Mesodermal cell (in vitro differentiated cells): Measurements from ENCODE around the gene PKMYT1. TPM values are rescaled to one million over a fixed set of nuclear protein-coding genes. Genes with fewer than 3 reads are reported as not detected.

Experiments
- H3K27ac ChIP-seq: 2 replicates; pipeline ENCODE4 v1.7.0; 2013; ENCODE audit warnings: mild to moderate bottlenecking, low read depth, low read length, moderate library complexity; ENCODE audit not compliant: severe bottlenecking
- H3K36me3 ChIP-seq: 2 replicates; pipeline ENCODE4 v1.7.1; 2013; ENCODE audit warnings: mild to moderate bottlenecking, low read length, moderate library complexity; ENCODE audit not compliant: control insufficient read depth, insufficient read depth
- H3K4me1 ChIP-seq: one replicate; pipeline ENCODE4 v1.7.1; 2013; ENCODE audit warnings: mild to moderate bottlenecking, low read length; ENCODE audit not compliant: insufficient read depth, control insufficient read depth, poor library complexity, severe bottlenecking
- H3K4me3 ChIP-seq: 2 replicates; pipeline ENCODE4 v1.7.0; 2013; ENCODE audit warnings: low read length, control low read depth, mild to moderate bottlenecking; ENCODE audit not compliant: insufficient read depth, poor library complexity, severe bottlenecking; ENCODE audit errors: extremely low read depth
- H3K9me3 ChIP-seq: 2 replicates; pipeline ENCODE4 v1.7.1; 2013; ENCODE audit warnings: mild to moderate bottlenecking, low read length, moderate library complexity; ENCODE audit not compliant: control insufficient read depth
- WGBS, 2 experiments: methylation state at CpG; one replicate each; pipeline ENCODE4 v1.1.5; 2013; ENCODE audit warnings: missing lambda C conversion rate in 2 of 2; ENCODE audit not compliant: insufficient coverage in 2 of 2; 5-methylcytosine and 5-hydroxymethylcytosine counted together
- polyA plus RNA-seq, 2 experiments: library from polyadenylated mRNA; stranded (reverse); fragments of 50-300 nt; gene quantifications; one replicate each; pipeline ENCODE4 v1.2.3, GENCODE V29; 2013

Gene PKMYT1
- 26.0 TPM for polyA plus RNA-seq (2013, experiment 1 of 2)
- 21.5 TPM for polyA plus RNA-seq (2013, experiment 2 of 2)

DNA sequence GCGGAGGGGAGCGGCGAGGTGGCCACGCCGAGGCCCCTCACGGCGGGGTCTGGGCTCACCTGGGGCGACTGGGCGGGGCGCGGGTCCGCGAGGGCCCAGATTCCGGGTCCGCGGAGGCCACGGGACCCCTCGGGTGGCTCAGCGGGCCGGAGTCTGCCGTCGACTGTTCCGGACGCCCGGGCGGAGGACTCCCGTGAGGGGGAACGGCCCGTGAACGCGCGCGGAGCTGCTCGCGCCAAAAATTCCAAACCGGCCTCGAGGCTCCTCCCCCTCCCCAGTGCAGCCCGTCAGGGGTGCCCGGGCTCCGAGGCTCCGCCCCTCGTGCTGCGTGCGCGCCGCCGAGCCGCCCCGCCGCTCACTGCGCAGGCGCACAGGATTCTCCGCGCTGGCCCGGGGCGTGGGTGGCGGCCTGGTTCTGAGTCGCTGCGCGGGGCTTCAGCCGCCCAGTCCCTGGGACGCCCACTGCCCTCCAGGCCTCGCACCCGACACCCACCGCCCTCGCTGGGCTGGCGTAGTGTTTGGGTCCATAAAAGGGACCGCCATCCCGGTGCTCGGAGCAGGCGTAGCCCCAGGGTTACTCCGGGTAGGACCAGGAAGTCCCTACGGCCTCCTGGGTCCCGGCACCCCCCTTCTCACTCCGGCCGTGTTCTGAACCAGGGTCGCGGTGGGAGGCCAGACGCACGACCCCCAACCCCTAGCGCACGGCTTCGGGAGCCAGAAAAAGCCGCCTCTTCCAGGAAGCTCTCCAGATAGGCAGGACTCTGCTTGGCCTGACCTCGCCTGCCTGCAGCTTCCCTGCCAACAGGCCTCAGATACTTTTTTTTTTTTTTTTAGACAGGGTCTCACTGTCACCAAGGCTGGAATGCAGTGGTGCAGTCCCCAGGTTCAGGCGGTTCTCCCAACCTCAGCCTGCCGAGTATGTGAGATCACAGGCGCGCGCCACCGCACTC, at the start of gene PKMYT1:
TSS of gene PKMYT1 (minus strand) at position 220 of the 950 bp plus-strand sequence. CDS start 789 bp downstream, outside the sequence.
- WGBS, 2 experiments = 6% methylated on average over 77 to 83 of the region's 91 CpGs
- H3K4me3 ChIP-seq = peak within 1 kb of the TSS; percentile 72
- peaks cover 23% of the 10 kb centered on the region for H3K36me3 ChIP-seq
- H3K27ac ChIP-seq = peak within 1 kb of the TSS; percentile 72
- peaks cover 14% of the 10 kb centered on the region for H3K4me1 ChIP-seq
- no peaks in the 10 kb centered on the region for H3K9me3 ChIP-seq

DNA sequence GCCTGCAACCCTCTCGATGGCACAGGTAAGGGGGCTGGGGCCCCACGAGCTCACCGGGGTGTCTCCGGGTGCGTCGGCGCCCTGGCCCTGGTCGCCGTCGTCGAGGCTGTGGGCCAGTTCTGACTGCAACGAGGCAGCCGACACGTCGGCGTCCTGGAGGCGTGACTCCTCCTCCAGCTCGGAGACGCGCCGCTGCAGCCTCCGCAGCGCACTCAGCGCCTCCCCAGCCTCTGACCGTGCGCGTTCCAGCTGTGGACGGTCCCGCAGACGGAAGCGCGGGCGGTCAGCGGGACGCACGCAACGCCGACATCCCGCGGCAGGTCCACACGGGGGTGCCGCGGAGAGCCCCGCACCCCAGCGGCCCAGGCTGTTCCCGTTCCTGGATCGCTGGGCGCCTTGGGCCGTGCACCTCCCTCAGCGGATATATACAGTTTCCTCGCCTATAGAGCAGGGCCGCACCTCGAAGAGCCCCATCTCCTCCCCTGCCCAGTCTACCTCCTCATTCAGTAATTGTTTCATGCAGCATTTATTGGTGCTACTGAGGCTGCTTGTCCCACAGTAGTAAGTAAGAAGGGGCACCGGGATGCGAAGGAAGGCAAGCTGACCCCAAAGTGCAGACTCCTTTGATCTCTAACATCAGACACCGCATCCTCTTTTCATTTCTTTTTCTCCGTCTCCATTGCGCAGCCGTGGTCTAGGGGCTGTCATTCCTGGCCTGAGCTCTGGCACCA, 49.4 kb upstream of the PKMYT1 start:
- Histone ChIP-seq H3K27ac (no peak overlapping the region), H3K4me3 (no peak overlapping the region)
- WGBS, 2 experiments = 88 to 89% methylated on average over 57 to 59 of the region's 59 CpGs

DNA sequence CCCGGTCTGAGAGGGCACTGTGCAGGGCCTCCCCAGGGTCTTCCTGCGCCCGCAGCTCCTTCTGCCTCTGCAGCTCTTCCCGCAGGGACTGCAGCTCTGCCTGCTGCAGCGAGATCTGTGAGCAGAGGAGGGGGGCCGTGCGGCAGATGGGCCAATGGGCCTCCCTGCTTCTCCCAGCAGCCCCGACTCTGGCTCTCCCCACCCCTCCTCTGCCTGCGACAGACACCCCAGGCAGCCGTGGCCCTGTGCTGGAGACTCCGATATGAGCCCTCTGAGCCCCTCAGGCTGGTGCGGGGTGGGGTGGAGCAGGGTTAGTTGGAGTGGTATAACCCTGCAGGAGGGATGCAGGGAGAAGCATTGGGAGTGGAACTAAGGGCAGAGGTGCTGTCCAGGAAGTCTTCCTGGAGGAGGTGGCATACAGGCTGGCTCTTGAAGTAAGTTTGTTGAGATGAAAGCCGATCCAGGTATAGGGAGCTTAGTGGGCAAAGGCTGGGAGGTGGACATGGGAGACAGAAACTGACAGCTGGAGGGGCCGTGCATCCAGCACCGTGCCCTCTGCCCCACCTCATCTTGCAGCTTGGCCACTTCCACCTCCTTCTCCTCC, 48.6 kb upstream of the PKMYT1 start:
- H3K4me3 ChIP-seq = no peak overlapping the region
- peaks cover 20% of the 10 kb centered on the region for H3K36me3 ChIP-seq
- H3K9me3 ChIP-seq = no peaks in the 10 kb centered on the region
- WGBS, 2 experiments = 70 to 75% methylated on average over 6 to 13 of the region's 15 CpGs
- H3K4me1 ChIP-seq = peaks cover 8% of the 10 kb centered on the region
- no peak overlapping the region for H3K27ac ChIP-seq

More for the DNA sequence above, 49.4 kb upstream of the PKMYT1 start:
- H3K9me3 ChIP-seq = no peaks in the 10 kb centered on the region
- peaks cover 20% of the 10 kb centered on the region for H3K36me3 ChIP-seq
- H3K4me1 ChIP-seq = peaks cover 8% of the 10 kb centered on the region

DNA sequence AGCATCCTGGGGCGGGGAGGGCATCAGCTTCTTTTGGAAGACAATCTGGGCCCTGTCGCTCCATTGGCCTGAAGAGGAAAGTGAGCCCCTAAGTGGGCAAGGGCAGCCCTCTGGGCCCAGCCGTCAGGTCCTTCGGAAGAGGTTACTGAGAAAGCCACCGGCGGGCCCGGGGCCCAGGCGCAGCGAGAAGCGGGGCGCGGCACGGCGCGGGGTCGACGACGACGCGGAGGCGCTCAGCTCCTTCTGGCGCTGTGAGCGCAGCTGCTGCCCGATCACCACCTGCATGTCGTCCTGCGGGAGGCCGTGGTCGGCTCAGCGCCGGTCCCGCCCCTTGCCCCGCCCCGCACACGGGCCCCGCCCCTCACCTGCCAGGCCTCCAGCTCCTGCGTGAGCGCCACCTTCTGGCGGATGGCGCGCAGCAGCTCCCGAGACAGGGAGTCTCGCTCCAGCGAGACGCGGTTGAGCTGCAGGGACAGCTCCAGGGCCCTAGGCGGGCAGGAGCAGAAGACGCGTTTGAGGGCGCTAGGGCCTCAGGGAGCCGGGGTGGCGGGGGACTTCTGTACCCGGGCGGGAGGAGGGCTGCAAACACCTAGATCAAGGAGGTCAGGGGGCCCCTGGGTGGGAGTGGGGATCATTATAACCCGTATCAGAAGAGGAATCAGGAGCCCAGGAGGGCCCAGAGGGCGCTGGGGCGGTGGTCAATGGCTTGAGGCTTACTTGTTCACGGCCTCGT, 47.9 kb upstream of the PKMYT1 start:
- WGBS, 2 experiments = 9 to 12% methylated on average over 48 to 53 of the region's 58 CpGs
- no peak overlapping the region for H3K4me3 ChIP-seq
- no peaks in the 10 kb centered on the region for H3K9me3 ChIP-seq
- H3K27ac ChIP-seq = peak overlapping the region; percentile 23
- H3K36me3 ChIP-seq = peaks cover 24% of the 10 kb centered on the region
- peaks cover 12% of the 10 kb centered on the region for H3K4me1 ChIP-seq

DNA sequence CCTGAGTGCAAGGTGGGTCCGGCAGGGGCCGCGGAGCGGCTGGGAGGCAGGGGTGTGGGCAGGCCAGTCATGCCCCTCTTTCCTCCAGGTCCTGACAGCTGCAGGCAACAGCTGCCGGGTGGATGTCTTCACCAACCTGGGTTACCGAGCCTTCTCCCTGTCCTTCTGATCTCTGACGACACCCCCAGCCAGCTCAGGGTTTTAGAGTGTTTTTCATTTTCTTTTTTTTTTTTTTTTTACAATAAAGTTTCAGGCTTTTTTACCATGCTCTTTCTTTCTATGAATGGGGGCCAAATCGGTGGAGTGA, 47.2 kb upstream of the PKMYT1 start:
- Histone ChIP-seq H3K9me3 (no peaks in the 10 kb centered on the region), H3K36me3 (peaks cover 28% of the 10 kb centered on the region), H3K27ac (no peak overlapping the region), H3K4me1 (peaks cover 18% of the 10 kb centered on the region), H3K4me3 (no peak overlapping the region)
- 98% methylated on average over 5 of the region's 8 CpGs; no CpG with 5 or more reads in 1 of the 2 experiments for WGBS, 2 experiments

DNA sequence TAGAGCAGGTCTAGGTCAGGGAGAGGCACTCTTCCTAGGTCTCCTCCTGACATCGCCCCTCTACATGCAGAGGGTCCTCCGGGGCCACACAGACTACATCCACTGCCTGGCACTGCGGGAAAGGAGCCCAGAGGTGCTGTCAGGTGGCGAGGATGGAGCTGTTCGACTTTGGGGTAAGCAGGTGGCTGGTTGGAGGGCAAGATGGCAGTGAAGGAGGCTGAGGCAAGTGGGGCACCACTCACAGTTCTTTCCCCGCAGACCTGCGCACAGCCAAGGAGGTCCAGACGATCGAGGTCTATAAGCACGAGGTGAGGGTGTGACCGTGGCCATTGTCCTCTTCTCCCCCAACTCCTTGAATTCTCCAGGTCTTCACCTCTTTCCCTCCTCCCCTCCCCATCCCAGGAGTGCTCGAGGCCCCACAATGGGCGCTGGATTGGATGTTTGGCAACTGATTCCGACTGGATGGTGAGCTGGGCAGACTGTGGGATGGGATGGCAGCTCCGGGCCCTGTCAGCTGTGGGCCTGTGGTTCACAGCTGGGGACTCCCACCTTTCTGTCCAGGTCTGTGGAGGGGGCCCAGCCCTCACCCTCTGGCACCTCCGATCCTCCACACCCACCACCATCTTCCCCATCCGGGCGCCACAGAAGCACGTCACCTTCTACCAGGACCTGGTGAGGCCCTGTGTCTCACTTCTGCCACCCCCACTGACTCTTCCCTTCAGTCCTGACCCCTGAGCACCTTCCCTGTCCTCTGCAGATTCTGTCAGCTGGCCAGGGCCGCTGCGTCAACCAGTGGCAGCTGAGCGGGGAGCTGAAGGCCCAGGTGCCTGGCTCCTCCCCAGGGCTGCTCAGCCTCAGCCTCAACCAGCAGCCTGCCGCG, 46.6 kb upstream of the PKMYT1 start:
- H3K4me3 ChIP-seq = no peak overlapping the region
- peaks cover 18% of the 10 kb centered on the region for H3K4me1 ChIP-seq
- H3K9me3 ChIP-seq = no peaks in the 10 kb centered on the region
- 95 to 98% methylated on average over 15 to 22 of the region's 24 CpGs for WGBS, 2 experiments
- peaks cover 31% of the 10 kb centered on the region for H3K36me3 ChIP-seq
- no peak overlapping the region for H3K27ac ChIP-seq

DNA sequence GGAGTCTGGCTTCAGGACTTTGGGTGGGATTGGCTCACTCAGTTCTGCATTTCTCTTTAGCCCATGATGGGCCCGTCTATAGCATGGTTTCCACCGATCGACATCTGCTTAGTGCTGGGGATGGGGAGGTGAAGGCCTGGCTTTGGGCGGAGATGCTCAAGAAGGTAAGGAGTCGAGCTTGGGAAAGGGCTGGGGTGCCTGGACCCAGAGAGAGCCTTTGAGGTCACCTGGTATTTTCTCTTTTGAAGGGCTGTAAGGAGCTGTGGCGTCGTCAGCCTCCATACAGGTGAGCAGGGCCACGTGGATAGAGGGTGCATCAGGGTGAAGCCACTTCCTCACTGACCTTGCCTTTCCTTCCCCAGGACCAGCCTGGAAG, 45.7 kb upstream of the PKMYT1 start:
- no peaks in the 10 kb centered on the region for H3K9me3 ChIP-seq
- no peak overlapping the region for H3K27ac ChIP-seq
- 93 to 95% methylated on average over 8 of the region's 8 CpGs for WGBS, 2 experiments
- H3K4me3 ChIP-seq = no peak overlapping the region
- H3K36me3 ChIP-seq = peaks cover 36% of the 10 kb centered on the region
- peaks cover 18% of the 10 kb centered on the region for H3K4me1 ChIP-seq

DNA sequence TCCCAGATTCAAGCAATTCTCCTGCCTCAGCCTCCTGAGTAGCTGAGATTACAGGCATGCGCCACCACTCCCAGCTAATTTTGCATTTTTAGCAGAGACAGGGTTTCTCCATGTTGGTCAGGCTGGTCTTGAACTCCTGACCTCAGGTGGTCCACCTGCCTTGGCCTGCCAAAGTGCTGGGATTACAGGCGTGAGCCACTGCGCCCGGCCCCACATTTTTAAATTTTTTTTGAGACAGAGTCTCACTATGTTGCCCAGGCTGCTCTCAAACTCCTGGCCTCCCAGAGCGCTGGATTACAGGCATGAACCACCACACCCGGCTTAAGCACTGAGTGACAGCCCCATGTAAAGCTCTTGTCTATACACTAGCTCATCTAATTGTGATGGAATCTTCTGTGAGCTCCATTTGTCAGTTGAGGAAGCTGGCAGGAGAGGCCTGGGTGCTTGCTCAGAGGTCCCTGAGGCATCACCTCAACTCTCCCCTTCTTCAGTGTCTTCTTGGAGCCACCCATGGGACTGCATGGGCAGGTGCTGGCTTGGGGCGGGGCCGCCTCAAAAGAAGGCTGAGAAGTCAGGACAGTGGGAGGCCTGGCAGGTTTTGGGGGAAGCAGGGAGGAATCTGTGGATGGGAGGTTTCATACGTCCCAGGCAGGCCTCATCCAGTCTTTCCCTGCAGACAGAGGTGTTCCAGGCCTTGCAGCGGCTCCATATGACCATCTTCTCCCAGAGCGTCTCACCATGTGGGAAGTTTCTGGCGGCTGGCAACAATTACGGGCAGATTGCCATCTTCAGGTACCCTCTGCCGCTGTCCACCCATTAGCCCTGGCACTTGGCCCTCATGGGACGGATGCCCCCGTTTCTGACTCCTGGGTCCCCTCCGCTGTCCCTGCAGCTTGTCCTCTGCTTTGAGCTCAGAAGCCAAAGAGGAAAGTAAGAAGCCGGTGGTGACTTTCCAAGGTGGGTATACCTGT, 45.1 kb upstream of the PKMYT1 start:
- H3K9me3 ChIP-seq = no peaks in the 10 kb centered on the region
- H3K4me1 ChIP-seq = peaks cover 18% of the 10 kb centered on the region
- no peak overlapping the region for H3K4me3 ChIP-seq
- 94 to 98% methylated on average over 16 to 18 of the region's 18 CpGs for WGBS, 2 experiments
- H3K36me3 ChIP-seq = peaks cover 36% of the 10 kb centered on the region
- H3K27ac ChIP-seq = no peak overlapping the region
